NB4 (cell line): ENCODE measurements around the gene RASGEF1B.

Source experiments
- DNase-seq: peaks from one replicate; pipeline ENCODE4 v3.0.0; 2010; ENCODE audit warnings: low read depth
- H3K4me3 ChIP-seq: one replicate; pipeline ENCODE4 v1.5.1; 2011; ENCODE audit warnings: mild to moderate bottlenecking, low read depth, low read length, moderate library complexity
- CTCF ChIP-seq: IDR thresholded peaks from one replicate; pipeline ENCODE4 v1.5.1; 2012; ENCODE audit warnings: low read depth, low read length
- MAX ChIP-seq: IDR thresholded peaks from 2 replicates; pipeline ENCODE4 v1.6.1; 2011; ENCODE audit warnings: low read depth, low read length
- MYC ChIP-seq: IDR thresholded peaks from 2 replicates; pipeline ENCODE4 v1.6.1; 2011; ENCODE audit warnings: low read depth, low read length
- POLR2A ChIP-seq: IDR thresholded peaks from 2 replicates; pipeline ENCODE4 v1.6.1; 2011; ENCODE audit warnings: mild to moderate bottlenecking; ENCODE audit not compliant: insufficient read length; ENCODE audit errors: extremely low read depth

Gene RASGEF1B

GRCh38 chr4:81453024-81453423, 18.7 kb downstream of the RASGEF1B start:
- TF ChIP-seq MYC (no peak), CTCF (no peak), MAX (no peak), POLR2A (no peak)
- H3K4me3 ChIP-seq, result no peak overlapping the region
- DNase-seq, result no peak

- no peak for TF ChIP-seq CTCF
- TF ChIP-seq MYC, result no peak
- TF ChIP-seq POLR2A, result no peak
- no peak for TF ChIP-seq MAX
Observed at GRCh38 chr4:81452452-81453006, 19.2 kb downstream of the RASGEF1B start.

GRCh38 chr4:81449015-81449414, 22.7 kb downstream of the RASGEF1B start:
- DNase-seq, result no peak
- no peak for TF ChIP-seq MAX
- no peak overlapping the region for H3K4me3 ChIP-seq

More at GRCh38 chr4:81452452-81453006, 19.2 kb downstream of the RASGEF1B start:
- H3K4me3 ChIP-seq, result no peak overlapping the region
- no peak for DNase-seq

- no peak for TF ChIP-seq POLR2A
- TF ChIP-seq CTCF, result no peak
- no peak for TF ChIP-seq MAX
- TF ChIP-seq MYC, result no peak
- no peak for DNase-seq
- H3K4me3 ChIP-seq, result no peak overlapping the region
Observed at GRCh38 chr4:81447566-81448229, 24.0 kb downstream of the RASGEF1B start.

GRCh38 chr4:81446634-81447033, 25.1 kb downstream of the RASGEF1B start:
- no peak for TF ChIP-seq CTCF

GRCh38 chr4:81445196-81445595, 26.5 kb downstream of the RASGEF1B start:
- TF ChIP-seq POLR2A, result no peak
- TF ChIP-seq MAX, result no peak
- no peak for TF ChIP-seq MYC
- no peak for TF ChIP-seq CTCF
- no peak for DNase-seq
- H3K4me3 ChIP-seq, result no peak overlapping the region

More at GRCh38 chr4:81446634-81447033, 25.1 kb downstream of the RASGEF1B start:
- H3K4me3 ChIP-seq, result no peak overlapping the region
- DNase-seq, result no peak
